Motor neuron (in vitro differentiated cells): ENCODE data around the gene NOC2L. TPM values are rescaled to one million over a fixed set of nuclear protein-coding genes. Genes with fewer than 3 reads are reported as not detected.
A peak's percentile ranks its signal among the peaks of the same experiment; 100 is the strongest.

Source experiments
- ATAC-seq, 8 experiments: fragments of 200-7000 bp; cut with Tn5 transposase; replicated peaks in 6 of 8; 2 replicates each; pipeline ENCODE4 v1.8.0; 2021; ENCODE audit warnings: mild to moderate bottlenecking in 8 of 8, moderate library complexity in 8 of 8
- H3K27ac ChIP-seq, 2 donors: fragments of 250-450 bp; sonication (Bioruptor Pico); 2 replicates each; pipeline ENCODE4 v1.9.0; 2021; ENCODE audit warnings: antibody characterized with exemption in 2 of 2, mild to moderate bottlenecking in 2 of 2, moderate library complexity in 1 of 2
- H3K4me1 ChIP-seq, 2 donors: fragments of 250-450 bp; sonication (Bioruptor Pico); replicated peaks in 1 of 2; 2 replicates each; pipeline ENCODE4 v1.6.1; 2021; ENCODE audit warnings: antibody characterized with exemption in 2 of 2, mild to moderate bottlenecking in 2 of 2, moderate library complexity in 1 of 2
- H3K4me3 ChIP-seq, 5 donors: fragments of 250-450 bp; sonication (Bioruptor Pico); 2 replicates each; pipeline ENCODE4 v1.9.0; 2021; ENCODE audit warnings: antibody characterized with exemption in 5 of 5, mild to moderate bottlenecking in 5 of 5, moderate library complexity in 4 of 5
- whole genome bisulfite sequencing, 10 experiments: fragments of 450-650 bp; shearing (Covaris generic); methylation state at CpG; one replicate each; pipeline ENCODE4 v1.0.0; 2022; 5-methylcytosine and 5-hydroxymethylcytosine counted together
- in situ Hi-C, 9 experiments: fragments of 400-800 bp; cut with MboI; loops; one replicate each; pipeline ENCODE4 v1.15.0; 2021; ENCODE audit warnings: low sequenced_read_pairs in 9 of 9, low pct_unique_long_range_greater_than_20kb in 2 of 9; ENCODE audit not compliant: unreplicated experiment in 9 of 9
- total RNA-seq, 8 experiments: library from RNA; unstranded; fragments of 300-600 nt; gene quantifications; 2 replicates each; pipeline versions ENCODE4 v1.2.3 to v1.2.4, GENCODE V29; 2022

The NOC2L gene
- total RNA-seq, 8 experiments from 2014 or later, result 41.5 to 126 (median 85.5) TPM

- Histone ChIP-seq H3K27ac (peak overlapping the region in 1 of 2 donors; percentile 13), H3K4me1 (peaks cover 83 to 86% of the 10 kb centered on the region in 2 donors), H3K4me3 (no peak overlapping the region)
- no peak for ATAC-seq
- WGBS, 10 experiments, result 26 to 80% (median 50%) methylated on average over 2 to 10 of the region's 30 CpGs; no CpG with 5 or more reads in 6 of the 10 experiments
- in situ Hi-C loops, result no loop called here
Observed at GRCh38 chr1:938711-939489, 20.2 kb downstream of the NOC2L start.

- no peak overlapping the region for H3K4me3 ChIP-seq
- WGBS, 10 experiments, result 20 to 93% (median 60%) methylated on average over 1 to 5 of the region's 15 CpGs; no CpG with 5 or more reads in 7 of the 10 experiments
- in situ Hi-C loops, result no loop called here
- peaks cover 81 to 83% of the 10 kb centered on the region in 2 donors for H3K4me1 ChIP-seq
- peak overlapping the region; percentile 31 to 66 for H3K27ac ChIP-seq
- peak in 7 of 8 experiments; percentile 6 to 32 (median 13) for ATAC-seq
Observed at GRCh38 chr1:938088-938683, 20.9 kb downstream of the NOC2L start.

DNA sequence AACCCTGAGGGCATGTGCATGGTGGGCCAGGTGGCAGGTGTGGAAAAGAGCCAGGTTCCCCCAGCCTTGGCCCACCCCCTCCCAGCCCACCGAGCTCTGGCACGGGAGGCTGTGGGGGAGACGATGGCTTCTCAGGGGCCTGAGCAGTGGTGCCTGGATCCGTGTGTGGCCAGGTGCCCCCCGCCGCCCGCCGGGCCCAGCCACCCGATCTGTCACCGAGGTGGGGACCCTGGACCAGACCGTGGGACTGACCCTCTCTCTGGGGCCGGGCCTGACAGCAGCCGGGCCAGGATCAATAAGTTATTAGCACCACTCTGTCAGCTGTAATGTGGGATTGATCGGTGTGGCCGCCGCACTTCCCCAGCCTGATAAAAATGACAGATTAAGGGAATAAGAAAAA lies 21.5 kb downstream of the NOC2L start:
- in situ Hi-C loops, result no loop called here
- Histone ChIP-seq H3K4me3 (no peak overlapping the region), H3K4me1 (peaks cover 81 to 83% of the 10 kb centered on the region in 2 donors), H3K27ac (peak overlapping the region; percentile 31 to 50)
- ATAC-seq, result no peak
- WGBS, 10 experiments, result 35 to 45% methylated on average over 4 to 10 of the region's 16 CpGs; no CpG with 5 or more reads in 8 of the 10 experiments

GRCh38 chr1:936348-937264 lies 22.4 kb downstream of the NOC2L start:
- Histone ChIP-seq H3K4me1 (peaks cover 85 to 86% of the 10 kb centered on the region in 2 donors), H3K4me3 (no peak overlapping the region), H3K27ac (peak overlapping the region; percentile 8 to 62)
- ATAC-seq, result no peak
- 40 to 95% (median 52%) methylated on average over 1 to 5 of the region's 45 CpGs; no CpG with 5 or more reads in 7 of the 10 experiments for WGBS, 10 experiments
- in situ Hi-C loops, result no loop called here

DNA sequence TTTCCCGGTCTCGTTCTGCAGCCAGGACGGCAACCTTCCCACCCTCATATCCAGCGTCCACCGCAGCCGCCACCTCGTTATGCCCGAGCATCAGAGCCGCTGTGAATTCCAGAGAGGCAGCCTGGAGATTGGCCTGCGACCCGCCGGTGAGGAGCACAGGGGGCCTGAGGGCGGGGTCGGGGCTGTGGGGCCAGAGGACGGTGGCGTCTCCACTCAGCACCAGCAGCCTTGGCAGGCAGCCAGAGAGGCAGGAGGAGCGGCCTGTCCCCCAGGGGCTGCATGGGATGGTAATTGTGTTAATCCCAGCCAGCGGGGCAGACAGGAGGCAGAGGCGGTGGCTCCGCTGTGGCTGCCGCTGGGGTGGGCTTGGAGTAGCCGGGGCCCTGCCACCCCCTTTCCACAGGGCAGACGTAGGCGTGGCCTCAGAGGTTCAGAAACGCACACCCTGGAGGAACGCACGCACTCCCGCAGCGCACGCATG lies 23.3 kb downstream of the NOC2L start:
- Histone ChIP-seq H3K4me3 (no peak overlapping the region), H3K27ac (no peak overlapping the region), H3K4me1 (peaks cover 81 to 84% of the 10 kb centered on the region in 2 donors)
- in situ Hi-C loops, result no loop called here
- WGBS, 10 experiments, result 3% methylated on average over 10 of the region's 30 CpGs; no CpG with 5 or more reads in 9 of the 10 experiments
- ATAC-seq, result peak in 6 of 8 experiments; percentile 15 to 51 (median 48)

GRCh38 chr1:934991-935750 lies 23.9 kb downstream of the NOC2L start:
- in situ Hi-C loops, result no loop called here
- no peak for ATAC-seq
- H3K4me3 ChIP-seq, result no peak overlapping the region

GRCh38 chr1:933603-933940 lies 25.5 kb downstream of the NOC2L start:
- no peak for ATAC-seq
- 17 to 20% methylated on average over 2 to 3 of the region's 10 CpGs; no CpG with 5 or more reads in 8 of the 10 experiments for WGBS, 10 experiments

More at GRCh38 chr1:934991-935750, 23.9 kb downstream of the NOC2L start:
- 0 to 44% (median 10%) methylated on average over 2 to 21 of the region's 37 CpGs; no CpG with 5 or more reads in 1 of the 10 experiments for WGBS, 10 experiments
- H3K27ac ChIP-seq, result no peak overlapping the region
- H3K4me1 ChIP-seq, result peaks cover 77 to 80% of the 10 kb centered on the region in 2 donors

DNA sequence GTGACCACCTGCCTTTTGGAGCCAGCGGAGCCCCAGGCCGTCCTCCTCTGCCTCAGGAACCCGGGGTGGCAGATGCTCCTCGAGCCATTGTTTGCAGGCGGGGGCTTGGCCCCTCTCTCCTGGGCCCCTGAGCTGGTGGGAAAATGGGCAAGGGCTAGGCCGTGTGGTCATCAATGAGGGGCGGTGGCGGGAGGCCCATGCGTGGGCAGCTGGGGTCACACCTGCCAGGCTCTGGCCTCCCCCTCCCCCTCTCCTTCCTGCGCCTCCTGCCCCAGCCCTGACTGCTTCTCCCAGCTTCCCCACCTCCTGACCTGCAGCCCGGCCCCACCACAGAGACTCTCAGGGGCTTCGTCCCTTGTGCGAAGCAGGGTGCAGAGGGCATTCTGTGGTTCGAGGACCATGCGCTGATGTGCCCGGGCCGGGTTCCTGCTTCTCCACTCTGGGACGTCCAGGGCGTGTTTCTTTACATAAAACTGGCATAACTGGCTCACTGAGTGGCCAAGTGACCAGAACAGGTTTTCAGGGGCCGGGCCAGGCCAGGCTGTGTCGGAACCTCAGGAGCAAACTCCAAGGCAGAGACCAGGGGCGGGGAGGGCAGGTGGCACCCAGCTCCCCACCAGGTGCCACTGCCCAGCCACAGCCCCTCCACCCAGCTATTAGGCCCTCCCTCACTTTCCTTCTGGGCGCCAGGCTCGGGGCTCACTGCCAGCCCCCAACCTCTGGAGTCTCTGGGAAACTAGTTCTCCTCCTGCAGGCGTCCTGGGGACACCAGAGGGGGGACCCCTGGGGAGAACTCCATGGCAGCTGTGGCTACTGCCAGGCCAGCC lies 26.1 kb downstream of the NOC2L start:
- ATAC-seq, result no peak
- in situ Hi-C loops, result no loop called here
- no peak overlapping the region for H3K27ac ChIP-seq

More at GRCh38 chr1:933603-933940, 25.5 kb downstream of the NOC2L start:
- H3K4me3 ChIP-seq, result no peak overlapping the region
- in situ Hi-C loops, result no loop called here
- H3K4me1 ChIP-seq, result peaks cover 72 to 75% of the 10 kb centered on the region in 2 donors
- H3K27ac ChIP-seq, result no peak overlapping the region

GRCh38 chr1:932173-932510 lies 26.9 kb downstream of the NOC2L start:
- ATAC-seq, result no peak
- Histone ChIP-seq H3K4me1 (peaks cover 59 to 61% of the 10 kb centered on the region in 2 donors), H3K27ac (no peak overlapping the region), H3K4me3 (no peak overlapping the region)
- in situ Hi-C loops, result no loop called here
- 12 to 57% (median 19%) methylated on average over 3 to 7 of the region's 16 CpGs; no CpG with 5 or more reads in 7 of the 10 experiments for WGBS, 10 experiments

More for the DNA sequence above, 26.1 kb downstream of the NOC2L start:
- peaks cover 67 to 70% of the 10 kb centered on the region in 2 donors for H3K4me1 ChIP-seq
- WGBS, 10 experiments, result 20 to 100% (median 51%) methylated on average over 1 to 5 of the region's 25 CpGs; no CpG with 5 or more reads in 5 of the 10 experiments
- no peak overlapping the region for H3K4me3 ChIP-seq

GRCh38 chr1:931380-932172 lies 27.5 kb downstream of the NOC2L start:
- Histone ChIP-seq H3K4me3 (no peak overlapping the region), H3K27ac (no peak overlapping the region), H3K4me1 (peaks cover 54 to 55% of the 10 kb centered on the region in 2 donors)
- ATAC-seq, result no peak
- in situ Hi-C loops, result no loop called here
- WGBS, 10 experiments, result 30 to 85% (median 48%) methylated on average over 3 to 14 of the region's 15 CpGs

GRCh38 chr1:930633-931138 lies 28.4 kb downstream of the NOC2L start:
- Histone ChIP-seq H3K27ac (no peak overlapping the region), H3K4me1 (peaks cover 55 to 56% of the 10 kb centered on the region in 2 donors), H3K4me3 (no peak overlapping the region)
- in situ Hi-C loops, result no loop called here
- ATAC-seq, result no peak
- 11 to 82% (median 50%) methylated on average over 1 to 15 of the region's 18 CpGs; no CpG with 5 or more reads in 4 of the 10 experiments for WGBS, 10 experiments
